HK-2 (cell line): Measurements from ENCODE around the gene CDH13.
"Not testable (repeated sequence)": the region's sequence is repeated elsewhere in the genome, so short reads cannot be mapped to it uniquely, and the experiment has no call there.

Experiments used
- DNase-seq: peaks from one replicate; pipeline ENCODE4 v3.0.0-alpha.2; 2018; ENCODE audit not compliant: unreplicated experiment

CDH13 gene

GRCh38 chr16:82882982-82883835 lies 256.4 kb downstream of the CDH13 start:
- DNase-seq: no peak

- DNase-seq: no peak
Measured at GRCh38 chr16:82884320-82884898, 257.6 kb downstream of the CDH13 start.

GRCh38 chr16:82886146-82886545 lies 259.4 kb downstream of the CDH13 start:
- no peak for DNase-seq

GRCh38 chr16:82888591-82889001 lies 261.8 kb downstream of the CDH13 start:
- no peak for DNase-seq

- no peak for DNase-seq
Measured at GRCh38 chr16:82891424-82891823, 264.7 kb downstream of the CDH13 start.

- no peak for DNase-seq
Measured at GRCh38 chr16:82891918-82892317, 265.1 kb downstream of the CDH13 start.

- no peak for DNase-seq
Measured at GRCh38 chr16:82892324-82892723, 265.6 kb downstream of the CDH13 start.

- DNase-seq: no peak
Measured at GRCh38 chr16:82895843-82896242, 269.1 kb downstream of the CDH13 start.

- no peak for DNase-seq
Measured at GRCh38 chr16:82899006-82899405, 272.2 kb downstream of the CDH13 start.

- no peak for DNase-seq
Measured at GRCh38 chr16:82899731-82900450, 273.1 kb downstream of the CDH13 start.

- DNase-seq: no peak
Measured at GRCh38 chr16:82900559-82900958, 273.8 kb downstream of the CDH13 start.

GRCh38 chr16:82911925-82912324 lies 285.2 kb downstream of the CDH13 start:
- no peak for DNase-seq

- no peak for DNase-seq
Measured at GRCh38 chr16:82915139-82915824, 288.5 kb downstream of the CDH13 start.

- DNase-seq: no peak
Measured at GRCh38 chr16:82917886-82918595, 291.3 kb downstream of the CDH13 start.

- no peak for DNase-seq
Measured at GRCh38 chr16:82924075-82924854, 297.5 kb downstream of the CDH13 start.

- no peak for DNase-seq
Measured at GRCh38 chr16:82926500-82926899, 299.7 kb downstream of the CDH13 start.

- not testable (repeated sequence) for DNase-seq
Measured at GRCh38 chr16:82933933-82934332, 307.2 kb downstream of the CDH13 start.

- DNase-seq: no peak
Measured at GRCh38 chr16:82935766-82936165, 309.0 kb downstream of the CDH13 start.

- DNase-seq: no peak
Measured at GRCh38 chr16:82936941-82937551, 310.3 kb downstream of the CDH13 start.

- no peak for DNase-seq
Measured at GRCh38 chr16:82937926-82938520, 311.3 kb downstream of the CDH13 start.
